ENCODE results near the gene UBTD1. TPM values are rescaled to one million over a fixed set of nuclear protein-coding genes. Genes with fewer than 3 reads are reported as not detected.
A peak's percentile ranks its signal among the peaks of the same experiment; 100 is the strongest.

The UBTD1 gene
- total RNA-seq, 1 donor from 2014 or later = 37.7 TPM

GRCh38 chr10:97546456-97547270, 47.9 kb downstream of the UBTD1 start:
- DNase-seq (no peak), ATAC-seq (no peak)
- H3K4me1 ChIP-seq = peaks cover 44% of the 10 kb centered on the region
- no peaks in the 10 kb centered on the region for H3K27me3 ChIP-seq (ENCODE audit: low read depth)
- no peaks in the 10 kb centered on the region for H3K9me3 ChIP-seq
- no peak for TF ChIP-seq CTCF (IDR thresholded peaks at IDR 0.05)
- intact Hi-C loops (cut with DNase I) = no loop called here
- no peaks in the 10 kb centered on the region for H3K36me3 ChIP-seq
- no peak overlapping the region for H3K27ac ChIP-seq
- no peak overlapping the region for H3K4me3 ChIP-seq

- no peak overlapping the region for H3K4me3 ChIP-seq
- H3K4me1 ChIP-seq = peaks cover 39% of the 10 kb centered on the region
- intact Hi-C loops (cut with DNase I) = no loop called here
Measured at GRCh38 chr10:97547271-97547600, 48.5 kb downstream of the UBTD1 start.

GRCh38 chr10:97547962-97548361, 49.2 kb downstream of the UBTD1 start:
- peaks cover 32% of the 10 kb centered on the region for H3K4me1 ChIP-seq
- DNase-seq (no peak), ATAC-seq (no peak)
- H3K27me3 ChIP-seq (ENCODE audit: low read depth) = no peaks in the 10 kb centered on the region
- no peak overlapping the region for H3K4me3 ChIP-seq
- no peaks in the 10 kb centered on the region for H3K9me3 ChIP-seq
- TF ChIP-seq CTCF (IDR thresholded peaks at IDR 0.05) = no peak
- intact Hi-C loops (cut with DNase I) = no loop called here
- no peak overlapping the region for H3K27ac ChIP-seq
- no peaks in the 10 kb centered on the region for H3K36me3 ChIP-seq

More at GRCh38 chr10:97547271-97547600, 48.5 kb downstream of the UBTD1 start:
- Histone ChIP-seq H3K27me3 (ENCODE audit: low read depth) (no peaks in the 10 kb centered on the region), H3K9me3 (no peaks in the 10 kb centered on the region), H3K36me3 (no peaks in the 10 kb centered on the region), H3K27ac (no peak overlapping the region)
- no peak for TF ChIP-seq CTCF (IDR thresholded peaks at IDR 0.05)
- DNase-seq (no peak), ATAC-seq (no peak)

- Histone ChIP-seq H3K36me3 (no peaks in the 10 kb centered on the region), H3K27me3 (ENCODE audit: low read depth) (no peaks in the 10 kb centered on the region), H3K4me3 (no peak overlapping the region), H3K9me3 (no peaks in the 10 kb centered on the region), H3K27ac (no peak overlapping the region), H3K4me1 (peaks cover 31% of the 10 kb centered on the region)
- no peak for ATAC-seq
- DNase-seq = no peak
- intact Hi-C loops (cut with DNase I) = no loop called here
- TF ChIP-seq CTCF (IDR thresholded peaks at IDR 0.05) = no peak
Measured at GRCh38 chr10:97548828-97549455, 50.2 kb downstream of the UBTD1 start.

GRCh38 chr10:97549587-97550322, 51.0 kb downstream of the UBTD1 start:
- intact Hi-C loops (cut with DNase I) = loop anchor here (10.0 kb wide), 1 partner anchor 85 kb away; no protein-coding TSS in a partner anchor
- TF ChIP-seq CTCF (IDR thresholded peaks at IDR 0.05) = no peak
- DNase-seq (no peak), ATAC-seq (peak; percentile 41 to 45)
- no peak overlapping the region for H3K4me3 ChIP-seq
- H3K27me3 ChIP-seq (ENCODE audit: low read depth) = no peaks in the 10 kb centered on the region
- peaks cover 24% of the 10 kb centered on the region for H3K4me1 ChIP-seq
- no peaks in the 10 kb centered on the region for H3K9me3 ChIP-seq
- peak overlapping the region; percentile 4 for H3K27ac ChIP-seq
- no peaks in the 10 kb centered on the region for H3K36me3 ChIP-seq
